HG02610 (cell line): ENCODE data around the gene SHANK3.
"Not testable (repeated sequence)": the region's sequence is repeated elsewhere in the genome, so short reads cannot be mapped to it uniquely, and the experiment has no call there.

Experiments
- ATAC-seq: cut with Tn5 transposase; IDR thresholded peaks from one replicate; pipeline ENCODE4 v1.9.1; 2021; ENCODE audit warnings: mild to moderate bottlenecking, moderate library complexity; ENCODE audit not compliant: unreplicated experiment

SHANK3 gene

GRCh38 chr22:50672471-50673230 is at the start of gene SHANK3:
SHANK3 (plus strand) TSS chr22:50672823.
- no peak for ATAC-seq

GRCh38 chr22:50624347-50625130 is 48.1 kb upstream of the SHANK3 start:
- ATAC-seq, result no peak

GRCh38 chr22:50625131-50625567 is 47.5 kb upstream of the SHANK3 start:
- ATAC-seq, result no peak

- no peak for ATAC-seq
These were observed 46.9 kb upstream of the SHANK3 start for GRCh38 chr22:50625568-50626313.

- ATAC-seq, result no peak
These were observed 46.2 kb upstream of the SHANK3 start for GRCh38 chr22:50626314-50626849.

GRCh38 chr22:50626850-50627641 is 45.6 kb upstream of the SHANK3 start:
- no peak for ATAC-seq

GRCh38 chr22:50627642-50628542 is 44.7 kb upstream of the SHANK3 start, which contains the start of gene ARSA:
ARSA (minus strand) TSS chr22:50628152; CDS start chr22:50627779, 373 bp downstream.
- ATAC-seq, result peak; percentile 75

- ATAC-seq, result no peak
These were observed 44.0 kb upstream of the SHANK3 start for GRCh38 chr22:50628543-50629134.

GRCh38 chr22:50630376-50630775 is 42.2 kb upstream of the SHANK3 start:
- ATAC-seq, result no peak

- ATAC-seq, result no peak
These were observed 39.5 kb upstream of the SHANK3 start for GRCh38 chr22:50633086-50633485.

- ATAC-seq, result no peak
These were observed 38.9 kb upstream of the SHANK3 start for GRCh38 chr22:50633771-50634170.

GRCh38 chr22:50635591-50635990 is 37.0 kb upstream of the SHANK3 start:
- no peak for ATAC-seq

- not testable (repeated sequence) for ATAC-seq
These were observed 32.3 kb upstream of the SHANK3 start for GRCh38 chr22:50640296-50640695.

- no peak for ATAC-seq
These were observed 31.6 kb upstream of the SHANK3 start for GRCh38 chr22:50640857-50641647.

GRCh38 chr22:50641696-50642607 is 30.7 kb upstream of the SHANK3 start:
- ATAC-seq, result no peak

GRCh38 chr22:50643021-50643820 is 29.4 kb upstream of the SHANK3 start:
- not testable (repeated sequence) for ATAC-seq
